HG02763 (cell line): Measurements from ENCODE around the gene CD38.
"Not testable (repeated sequence)": the region's sequence is repeated elsewhere in the genome, so short reads cannot be mapped to it uniquely, and the experiment has no call there.

ENCODE experiments used
- ATAC-seq: cut with Tn5 transposase; IDR thresholded peaks from one replicate; pipeline ENCODE4 v1.9.1; 2021; ENCODE audit warnings: mild to moderate bottlenecking, moderate library complexity; ENCODE audit not compliant: unreplicated experiment

The CD38 gene

DNA sequence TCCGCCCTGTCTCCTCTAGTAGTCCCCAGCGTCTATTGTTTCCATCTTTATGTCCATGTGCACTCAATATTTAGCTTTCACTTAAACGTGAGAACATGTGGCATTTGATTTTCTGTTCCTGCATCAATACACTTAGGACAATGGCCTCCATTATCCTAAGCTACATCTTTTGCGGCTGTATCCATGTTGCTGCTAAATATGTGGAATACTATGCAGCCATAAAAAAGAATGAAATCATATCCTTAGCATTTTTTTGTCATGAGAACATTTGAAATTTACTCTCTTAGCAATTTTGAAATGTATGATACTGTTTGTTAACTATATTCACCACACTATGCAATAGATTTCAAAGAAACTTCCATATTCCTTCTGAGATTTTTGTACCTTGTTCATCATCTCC lies 19.8 kb upstream of the CD38 start:
- no peak for ATAC-seq

DNA sequence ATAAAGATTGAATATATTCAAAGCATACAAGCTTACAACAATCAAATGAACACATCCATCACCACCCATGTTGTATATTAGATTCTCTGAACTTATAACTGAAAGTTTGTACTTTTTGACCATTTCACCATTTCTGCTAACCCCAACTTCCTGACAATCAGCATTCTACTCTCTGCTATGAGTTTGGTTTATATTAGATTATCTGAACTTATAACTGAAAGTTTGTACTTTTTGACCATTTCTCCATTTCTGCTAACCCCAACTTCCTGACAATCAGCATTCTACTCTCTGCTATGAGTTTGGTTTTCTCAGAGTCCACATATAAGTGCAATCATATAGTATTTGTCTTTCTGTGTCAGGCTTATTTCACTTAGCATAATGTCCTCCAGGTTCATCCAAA lies 15.7 kb upstream of the CD38 start:
- ATAC-seq, result not testable (repeated sequence)

DNA sequence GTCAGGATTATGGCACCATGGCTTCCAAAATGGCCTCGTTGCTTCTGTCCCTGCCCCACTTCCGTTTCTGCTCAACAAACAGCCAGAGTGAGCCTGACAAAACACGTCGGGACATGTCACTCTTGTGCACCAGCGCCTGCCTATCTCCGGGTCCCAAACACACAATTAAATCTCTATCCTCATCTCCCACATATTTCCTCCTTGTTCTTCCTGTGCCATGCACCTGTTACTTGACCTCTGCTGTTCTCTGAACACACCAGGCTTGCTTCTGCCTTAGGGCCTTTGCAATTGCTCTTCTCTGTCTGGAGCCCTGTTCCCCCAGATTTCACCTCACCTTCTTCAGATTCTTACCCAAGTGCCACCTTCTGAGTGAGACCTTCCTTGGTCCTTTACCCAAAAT lies 12.7 kb upstream of the CD38 start:
- ATAC-seq, result no peak

DNA sequence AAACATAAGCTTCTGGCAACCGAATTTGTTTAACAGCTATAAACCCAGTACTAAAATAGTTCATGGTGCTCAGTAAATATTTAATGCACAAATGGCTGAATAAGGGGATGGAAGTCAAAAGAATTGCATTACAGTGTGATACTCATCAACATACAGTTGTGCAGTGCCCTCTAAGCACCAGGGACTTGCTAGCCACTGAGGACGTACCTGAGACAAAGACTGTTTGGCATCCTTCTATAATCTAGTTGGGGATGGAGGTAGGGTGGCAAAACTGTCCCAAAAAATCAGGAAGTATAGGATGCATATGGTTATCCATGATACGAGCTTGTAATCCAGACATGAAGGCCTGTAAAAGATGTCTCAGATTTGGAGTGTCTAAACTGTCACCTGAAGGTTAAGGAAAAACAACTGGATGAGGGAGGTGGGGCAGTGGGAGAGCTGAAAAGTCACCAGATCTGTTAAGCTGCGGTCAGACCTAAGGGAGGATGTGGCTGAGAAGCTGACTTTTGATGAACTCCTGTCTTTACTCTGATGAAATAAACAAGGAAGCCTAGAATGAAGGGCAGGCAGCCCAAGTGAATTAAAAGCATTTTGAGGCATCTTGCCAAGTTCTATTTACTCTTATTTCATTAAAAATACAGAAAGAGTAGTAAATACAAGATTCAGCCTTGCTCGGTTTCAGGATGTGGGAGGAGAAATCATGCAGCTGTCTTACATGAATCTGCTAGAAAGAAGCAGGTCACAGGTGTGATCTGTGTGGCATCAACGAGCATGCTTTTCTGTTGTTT lies 12.0 kb upstream of the CD38 start:
- peak; percentile 71 for ATAC-seq

DNA sequence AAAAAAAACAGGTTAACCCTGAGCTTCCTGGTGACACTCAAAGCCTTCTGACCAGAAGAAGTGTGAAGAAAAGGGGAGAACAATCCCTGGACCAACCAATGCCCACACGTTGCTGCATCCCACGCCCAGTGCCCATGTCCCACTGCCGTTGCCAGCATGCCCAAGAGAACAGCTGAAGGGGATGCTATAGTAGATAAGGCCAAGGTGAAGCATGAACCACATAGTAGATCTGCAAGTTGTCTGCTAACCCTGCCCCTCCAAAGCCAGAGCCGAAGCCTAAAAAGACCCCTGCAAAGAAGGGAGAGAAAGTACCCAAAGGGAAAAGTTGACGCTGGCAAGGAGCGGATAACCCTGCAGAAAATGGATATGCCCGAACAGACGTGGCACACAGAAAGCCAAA lies 11.3 kb upstream of the CD38 start:
- ATAC-seq, result no peak

DNA sequence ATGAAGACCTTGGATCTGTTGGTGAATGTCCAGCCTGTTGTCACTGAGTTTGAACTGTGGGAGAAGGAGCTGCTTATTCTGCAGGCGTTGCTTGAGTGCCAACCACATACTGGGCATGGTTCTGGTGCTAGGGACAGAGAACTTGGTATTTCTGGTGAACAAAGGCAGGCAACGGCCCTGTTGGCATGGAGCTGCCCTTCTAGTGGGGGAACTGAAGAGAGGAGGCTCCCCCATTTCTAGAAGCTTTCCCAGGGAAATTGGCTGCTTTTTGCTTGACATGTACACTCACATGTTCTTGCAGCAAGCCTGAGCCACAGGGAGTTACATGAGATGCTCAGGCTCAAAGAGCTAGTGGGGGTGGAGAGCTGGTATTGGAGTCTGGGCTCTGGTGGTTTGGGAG lies 8.9 kb upstream of the CD38 start:
- ATAC-seq, result no peak

DNA sequence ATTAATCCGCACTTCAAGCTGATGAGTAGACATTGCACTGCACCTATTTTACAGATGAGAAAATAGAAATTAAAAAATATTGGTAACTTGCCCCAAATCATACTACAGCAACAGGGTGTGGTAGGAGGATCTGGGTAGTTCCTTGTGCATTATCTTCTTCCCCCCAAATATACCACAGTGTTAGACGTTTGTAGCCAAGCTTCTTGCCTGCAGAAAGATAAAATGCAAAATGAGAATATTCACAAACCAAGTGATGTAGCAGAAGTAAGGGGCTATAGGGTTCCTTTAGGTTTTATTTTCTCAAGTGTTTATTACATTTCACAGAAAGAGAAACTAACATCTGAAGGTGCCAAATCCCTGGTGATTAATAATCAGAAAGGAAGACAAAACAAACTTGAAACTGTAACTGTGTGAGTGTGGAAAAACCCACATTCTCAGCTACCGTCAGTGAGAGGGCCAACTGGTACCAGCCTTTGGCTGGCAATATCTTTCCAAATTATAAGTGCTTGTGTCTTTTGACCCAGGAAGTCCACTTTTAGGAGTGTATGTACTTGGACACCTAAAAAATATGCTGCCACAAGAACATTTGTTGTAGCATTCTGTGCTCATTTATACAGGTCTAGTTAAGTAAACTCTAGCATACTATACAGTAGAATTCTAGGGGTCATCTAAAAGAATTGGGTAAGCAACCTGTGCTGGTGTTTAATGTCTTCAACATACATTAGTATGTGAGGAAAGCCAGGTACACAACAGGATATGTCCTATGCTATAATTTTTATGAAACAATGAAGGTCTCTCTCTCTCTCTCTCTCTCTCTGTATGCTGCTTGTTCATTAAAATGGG lies 6.7 kb upstream of the CD38 start:
- ATAC-seq, result peak; percentile 78

DNA sequence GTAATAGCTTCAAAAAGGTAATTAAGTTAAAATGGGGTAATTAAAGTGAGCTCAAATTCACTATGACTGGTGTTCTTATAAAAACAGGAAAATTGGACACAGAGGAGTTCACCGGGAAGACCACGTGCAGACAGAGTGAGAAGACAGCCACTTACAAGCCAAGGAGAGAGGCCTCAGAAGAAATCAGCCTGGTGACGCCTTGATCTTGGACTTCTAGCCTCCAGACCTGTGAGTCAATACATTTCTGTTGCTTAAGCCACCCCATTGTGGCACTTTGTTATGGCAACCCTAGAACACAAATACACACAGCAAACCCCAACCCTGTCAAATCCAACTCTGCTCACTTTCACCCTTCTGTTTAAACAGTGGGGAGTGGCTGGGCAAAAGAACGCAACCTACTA lies 4.1 kb upstream of the CD38 start:
- ATAC-seq, result no peak

DNA sequence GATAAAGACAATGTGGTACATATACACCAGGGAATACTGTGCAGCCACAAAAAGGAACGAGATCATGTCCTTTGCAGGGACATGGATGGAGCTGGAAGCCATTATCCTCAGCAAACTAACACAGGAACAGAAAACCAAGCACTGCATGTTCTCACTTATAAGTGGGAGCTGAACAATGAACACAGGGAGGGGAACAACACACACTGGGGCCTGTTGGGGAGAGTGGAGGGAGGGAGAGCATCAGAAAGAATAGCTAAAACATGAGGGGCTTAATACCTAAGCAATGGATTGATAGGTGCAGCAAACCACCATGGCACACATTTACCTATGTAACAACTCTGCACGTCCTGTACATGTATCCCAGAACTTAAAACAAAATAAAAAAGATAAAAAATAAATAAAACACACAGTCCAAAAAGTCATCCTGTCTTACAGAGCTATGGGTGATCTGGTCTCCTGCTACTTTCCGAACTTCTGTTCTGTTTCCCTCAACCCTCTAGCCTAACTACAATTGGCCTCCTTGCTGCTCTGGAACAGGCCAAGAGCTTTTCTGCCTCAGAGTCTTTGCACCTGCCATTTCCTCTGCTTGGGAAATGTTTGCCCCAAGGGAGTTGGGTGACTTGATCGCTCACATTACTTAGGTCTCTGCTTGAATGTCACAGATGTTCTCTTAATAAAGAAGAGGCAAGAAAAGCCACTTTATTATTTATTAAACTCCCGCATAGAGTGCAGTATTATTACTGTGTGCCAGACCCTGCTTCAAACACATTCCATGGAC lies 1.1 kb upstream of the CD38 start:
- ATAC-seq, result no peak

DNA sequence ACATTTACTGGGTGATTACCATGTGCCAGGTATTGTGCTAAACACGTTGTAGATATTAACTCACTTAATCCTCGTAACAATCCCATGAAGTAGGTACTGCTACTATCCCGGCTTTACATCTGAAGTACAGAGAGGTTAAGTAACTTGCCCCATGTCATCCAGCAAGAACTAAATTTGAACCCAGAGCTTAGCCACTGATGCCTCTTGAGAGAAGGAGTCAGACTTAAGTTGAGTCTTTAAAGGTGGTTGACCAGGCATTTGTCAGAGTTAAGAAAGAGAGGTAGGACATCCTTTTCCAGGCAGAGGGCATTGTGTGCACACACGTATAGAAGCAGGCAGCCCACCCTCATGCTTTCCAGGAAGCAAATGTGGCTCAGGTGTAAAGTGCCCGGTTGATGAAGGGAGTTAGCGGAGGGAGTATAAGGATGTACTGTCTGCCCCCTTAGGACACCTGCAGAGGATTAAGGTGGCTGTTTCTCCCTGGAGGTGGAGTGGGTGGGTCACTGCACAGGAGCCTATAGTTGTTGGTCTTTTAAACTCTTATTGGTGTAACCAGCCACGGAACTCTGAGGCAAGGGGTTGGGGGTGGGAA lies 335 bp upstream of the CD38 start:
- ATAC-seq, result no peak

DNA sequence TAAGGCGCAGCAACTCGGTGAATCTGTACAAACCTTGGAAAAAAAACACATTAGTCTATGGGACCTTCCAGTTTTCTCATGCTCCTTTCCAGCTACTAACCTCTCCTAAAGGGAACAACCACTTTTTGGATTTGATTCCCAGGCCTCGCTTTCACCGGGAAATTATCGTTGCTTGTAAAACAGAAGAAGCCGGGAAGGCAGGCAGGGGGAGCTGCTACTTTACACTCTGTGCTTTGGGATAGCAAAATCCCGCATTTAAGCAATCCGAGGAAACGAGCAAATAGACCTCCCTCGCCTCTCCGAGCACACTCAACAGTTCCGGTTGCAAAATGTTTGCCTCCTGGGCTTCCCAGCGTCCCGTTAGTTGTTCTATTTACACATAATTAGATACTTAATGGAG lies 1.2 kb downstream of the CD38 start:
- no peak for ATAC-seq

DNA sequence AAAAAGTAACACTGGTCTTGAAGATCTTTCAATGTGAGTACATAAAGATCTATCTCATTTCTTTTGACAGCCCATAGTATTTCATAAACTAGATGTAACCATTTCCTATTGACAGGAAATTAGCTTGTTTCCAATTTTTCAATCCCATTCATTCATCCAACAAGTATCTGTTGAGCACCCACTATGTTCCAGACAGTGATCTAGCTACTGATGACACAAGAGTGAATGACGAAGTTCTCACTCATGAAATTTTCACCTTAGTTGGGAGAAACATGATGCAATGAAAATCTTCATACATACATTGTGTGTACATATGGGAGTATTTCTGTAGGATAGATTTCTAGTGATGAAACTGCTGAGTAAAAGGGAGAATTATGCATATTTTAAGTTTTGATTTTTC lies 1.7 kb downstream of the CD38 start:
- no peak for ATAC-seq

DNA sequence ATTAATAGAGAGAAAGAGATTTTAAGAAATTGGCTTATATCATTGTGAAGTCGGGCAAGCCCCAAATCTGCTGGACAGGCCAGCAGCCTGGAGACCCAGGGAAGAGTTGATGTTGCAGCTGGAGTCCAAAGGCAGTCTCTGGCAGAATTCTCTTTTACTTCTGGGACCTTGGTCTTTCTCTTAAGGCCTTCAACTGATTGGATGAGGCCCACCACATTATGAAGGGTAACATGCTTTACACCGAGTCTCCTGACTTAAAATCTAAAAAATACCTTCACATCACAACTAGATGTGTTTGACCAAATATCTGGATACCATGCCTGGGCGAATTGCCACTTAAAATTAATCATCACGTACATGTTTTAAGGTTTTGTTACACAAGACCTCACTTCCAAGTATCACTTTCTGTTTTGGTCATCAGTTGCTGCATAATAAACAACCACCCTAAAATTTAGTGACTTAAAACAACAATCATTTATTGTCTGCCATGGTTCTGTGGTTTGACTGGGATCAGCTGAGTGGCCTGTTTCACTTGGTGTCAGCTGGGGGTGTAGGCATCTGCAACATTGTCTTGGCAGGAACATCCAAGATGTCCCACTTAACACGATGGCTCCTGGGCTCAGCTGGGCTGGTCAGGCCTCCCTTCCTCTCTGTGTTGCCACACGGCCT lies 3.4 kb downstream of the CD38 start:
- no peak for ATAC-seq

DNA sequence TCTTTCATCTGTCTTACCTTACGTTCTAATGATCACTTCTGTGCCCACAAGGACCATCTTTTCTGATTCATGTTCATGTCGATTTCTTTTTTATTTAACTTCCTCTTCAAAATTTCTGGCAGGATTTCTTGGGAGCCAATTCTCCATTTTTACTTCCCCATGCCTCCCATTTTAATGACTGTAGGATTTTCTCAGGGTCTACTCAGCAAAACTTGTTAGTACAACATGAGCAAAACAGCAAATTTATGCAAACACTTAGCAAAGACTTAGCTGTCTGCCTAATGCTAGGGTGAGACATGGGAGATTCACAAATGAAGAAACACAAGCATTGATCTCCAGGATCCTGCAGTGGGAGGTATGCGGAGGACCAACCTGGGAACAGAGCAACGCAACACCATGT lies 5.5 kb downstream of the CD38 start:
- ATAC-seq, result no peak

DNA sequence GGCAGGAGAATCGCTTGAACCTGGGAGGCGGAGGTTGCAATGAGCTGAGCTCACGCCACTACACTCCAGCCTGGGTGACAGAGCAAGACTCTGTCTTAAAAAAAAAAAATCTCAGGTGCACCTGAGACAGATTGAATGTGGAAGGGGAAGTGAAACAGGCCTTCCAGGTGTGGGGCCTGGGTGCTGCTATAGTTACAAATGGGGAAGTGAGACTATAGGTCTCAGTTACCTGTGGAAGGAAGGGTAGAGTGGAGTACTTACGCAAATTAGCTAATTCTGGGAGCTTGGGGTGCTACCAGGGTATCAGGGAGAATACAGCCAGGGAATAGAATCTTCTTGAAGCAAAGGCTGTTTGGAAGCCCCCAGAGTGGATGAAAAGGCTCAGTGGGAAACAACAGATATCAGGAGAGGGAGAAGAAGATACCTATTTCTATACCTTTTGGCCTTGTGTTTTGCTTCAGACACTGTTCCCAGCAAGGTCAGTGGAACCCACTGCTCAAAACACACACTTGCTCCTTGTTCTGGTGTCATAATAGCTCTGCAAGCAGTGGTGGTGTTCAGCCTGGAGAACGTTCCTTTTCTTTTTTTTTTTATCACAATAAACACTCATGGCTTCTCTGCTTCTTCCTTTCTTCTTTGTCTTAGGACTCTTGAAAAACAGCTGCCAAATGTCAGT lies 7.0 kb downstream of the CD38 start:
- ATAC-seq, result peak; percentile 87

DNA sequence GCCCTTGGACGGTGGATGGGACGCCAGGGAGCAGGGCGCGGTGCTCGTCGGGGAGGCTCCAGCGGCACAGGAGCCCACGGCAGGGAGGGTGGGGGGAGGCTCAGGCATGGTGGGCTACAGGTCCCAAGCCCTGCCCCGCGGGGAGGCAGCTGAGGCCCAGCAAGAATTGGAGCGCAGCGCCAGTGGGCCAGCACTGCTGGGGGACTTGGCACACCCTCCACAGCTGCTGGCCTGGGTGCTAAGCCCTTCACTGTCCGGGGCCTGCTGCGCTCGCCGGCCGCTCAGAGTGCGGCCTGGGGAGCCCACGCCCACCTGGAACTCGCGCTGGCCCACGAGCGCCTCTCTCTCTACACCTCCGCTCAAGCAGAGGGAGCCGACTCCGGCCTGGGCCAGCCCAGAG lies 8.6 kb downstream of the CD38 start:
- ATAC-seq, result no peak

DNA sequence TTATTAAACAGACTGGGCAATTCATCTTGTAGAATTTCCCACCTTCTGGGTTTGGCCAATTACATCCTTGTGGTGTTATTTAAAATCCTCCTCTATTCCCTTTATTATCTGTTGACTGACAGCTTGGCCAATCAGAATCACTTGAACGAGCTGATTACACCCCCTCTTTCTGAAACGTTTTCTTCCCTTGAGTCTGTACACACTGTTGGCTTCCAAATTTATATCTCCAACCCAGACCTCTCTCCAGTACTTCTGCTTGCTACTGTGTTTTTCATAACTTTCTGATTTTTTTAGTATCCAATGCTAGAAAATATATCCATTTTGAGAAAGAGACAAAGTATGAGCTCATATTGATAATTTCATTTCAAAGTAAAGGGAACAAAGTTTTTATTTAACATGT lies 14.8 kb downstream of the CD38 start:
- no peak for ATAC-seq

DNA sequence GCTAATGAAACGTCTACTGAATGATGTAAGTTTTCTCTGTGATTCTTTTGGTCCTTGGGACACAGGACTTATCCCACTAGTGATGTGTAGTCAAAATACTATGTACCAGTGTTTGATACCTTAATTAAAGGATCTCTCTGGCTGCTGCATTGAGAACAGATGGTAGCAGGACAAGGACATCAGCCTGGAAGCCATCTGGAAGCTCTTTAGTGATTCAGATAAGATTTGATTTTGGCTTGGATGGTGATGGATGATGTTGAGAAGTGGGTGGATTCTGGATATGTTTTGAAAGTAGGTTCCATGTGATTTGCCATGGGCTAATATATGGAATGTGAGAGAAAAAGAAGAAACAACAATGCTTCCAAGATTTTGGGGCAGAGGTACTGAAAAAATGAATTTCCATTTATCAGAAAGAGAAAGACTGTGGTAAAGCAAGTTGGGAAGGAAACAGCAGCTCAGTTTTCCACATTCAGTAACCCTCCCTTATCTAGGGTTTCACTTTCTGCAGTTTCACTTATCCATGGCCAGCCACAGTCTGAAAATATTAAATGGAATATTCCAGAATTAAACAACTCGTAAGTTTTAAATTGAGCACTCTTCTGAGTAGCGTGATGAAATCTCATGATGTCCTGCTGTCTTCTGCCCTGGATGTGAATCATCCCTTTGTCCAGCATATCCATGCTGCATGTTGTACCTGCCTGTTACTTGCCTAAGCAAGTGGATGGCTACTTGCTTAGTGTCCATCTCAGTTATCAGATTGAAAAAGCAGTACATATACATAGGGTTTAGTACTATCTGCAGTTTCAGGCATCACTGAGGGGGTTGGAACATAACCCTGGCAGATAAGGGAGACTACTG lies 15.6 kb downstream of the CD38 start:
- ATAC-seq, result no peak

DNA sequence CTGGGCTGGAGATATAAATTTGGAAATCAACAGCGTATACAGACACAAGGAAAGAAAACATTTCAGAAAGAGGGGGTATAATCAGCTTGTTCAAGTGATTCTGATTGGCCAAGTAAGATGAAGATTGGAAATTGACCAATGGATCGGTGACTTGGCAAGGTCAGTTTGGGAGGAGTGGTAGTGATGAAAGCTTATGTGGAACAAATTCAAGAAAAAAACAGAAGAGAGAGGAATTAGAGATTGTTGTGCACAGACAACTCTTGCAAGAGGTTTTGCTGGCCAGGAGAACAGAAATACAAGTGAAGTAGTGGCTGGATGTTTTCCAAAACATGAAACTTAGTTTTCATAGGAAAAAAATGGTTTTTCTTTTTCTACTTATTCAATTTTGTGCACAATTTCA lies 16.3 kb downstream of the CD38 start:
- ATAC-seq, result no peak
